IMR-90 (cell line): ENCODE measurements around the gene GNPTG. TPM values are rescaled to one million over a fixed set of nuclear protein-coding genes. Genes with fewer than 3 reads are reported as not detected.

ENCODE experiments used
- ATAC-seq: fragments of 200-7000 bp; cut with Tn5 transposase; 2 replicates; pipeline ENCODE4 v1.9.1; 2020; ENCODE audit warnings: low read depth, mild to moderate bottlenecking, moderate library complexity
- BruUV-seq: library from RNA; stranded (reverse); fragments of 400-500 nt; replicated peaks from 2 replicates; lab custom pipeline; 2021; lab: Mats Ljungman, UMichigan
- CTCF ChIA-PET: fragments of 300-600 bp; formaldehyde crosslinking; extraction: SDS; loops from one replicate; lab custom pipeline; 2021; ENCODE audit warnings: antibody characterized with exemption; lab: Yijun Ruan, JAX
- POLR2A ChIA-PET: fragments of 300-600 bp; sonication (Branson Sonifier 250); formaldehyde crosslinking; loops from one replicate; lab custom pipeline; 2022; ENCODE audit warnings: antibody characterized with exemption; ENCODE audit not compliant: unreplicated experiment; lab: Charles Lee
- DNase-seq: peaks from one replicate; pipeline ENCODE4 v3.0.0; 2013
- H2AFZ ChIP-seq: replicated peaks from 2 replicates; pipeline ENCODE3; 2013; ENCODE audit warnings: low read length, mild to moderate bottlenecking; ENCODE audit not compliant: poor library complexity
- H2AK5ac ChIP-seq: 2 replicates; pipeline ENCODE4 v1.6.1; 2013; ENCODE audit warnings: low read depth, low read length, inconsistent platforms
- H2AK9ac ChIP-seq: replicated peaks from 2 replicates; pipeline ENCODE3; 2013; ENCODE audit warnings: mild to moderate bottlenecking, low read depth, low read length, moderate library complexity; ENCODE audit not compliant: poor library complexity
- H2BK120ac ChIP-seq: 2 replicates; pipeline ENCODE4 v1.6.1; 2013; ENCODE audit warnings: low read depth, low read length, inconsistent platforms
- H2BK15ac ChIP-seq: 3 replicates; pipeline ENCODE4 v1.6.1; 2013; ENCODE audit warnings: low read depth, low read length, inconsistent platforms
- H2BK20ac ChIP-seq: 2 replicates; pipeline ENCODE4 v1.6.1; 2013; ENCODE audit warnings: low read depth, mild to moderate bottlenecking, inconsistent platforms, low read length, moderate library complexity
- H2BK5ac ChIP-seq: 2 replicates; pipeline ENCODE4 v1.6.1; 2013; ENCODE audit warnings: mild to moderate bottlenecking, low read depth, low read length, inconsistent platforms; ENCODE audit not compliant: poor library complexity, severe bottlenecking
- H3K14ac ChIP-seq: replicated peaks from 2 replicates; pipeline ENCODE4 v1.6.1; 2013; ENCODE audit warnings: low read depth, low read length, inconsistent platforms
- H3K18ac ChIP-seq: 2 replicates; pipeline ENCODE4 v1.6.1; 2013; ENCODE audit warnings: low read depth, low read length, control low read depth
- H3K23ac ChIP-seq: 2 replicates; pipeline ENCODE4 v1.6.1; 2013; ENCODE audit warnings: low read depth, low read length, inconsistent platforms
- H3K27ac ChIP-seq: 2 replicates; pipeline ENCODE4 v1.5.1; 2013; ENCODE audit warnings: mild to moderate bottlenecking, control low read depth, low read length; ENCODE audit not compliant: insufficient read depth
- H3K27me3 ChIP-seq: 2 replicates; pipeline ENCODE4 v1.6.1; 2013; ENCODE audit warnings: low read length; ENCODE audit not compliant: control insufficient read depth, insufficient read depth
- H3K36me3 ChIP-seq: 2 replicates; pipeline ENCODE4 v1.6.1; 2013; ENCODE audit warnings: low read length, mixed read lengths; ENCODE audit not compliant: control insufficient read depth, insufficient read depth
- H3K4ac ChIP-seq: 2 replicates; pipeline ENCODE4 v1.6.1; 2013; ENCODE audit warnings: low read depth, low read length, inconsistent platforms
- H3K4me1 ChIP-seq: 2 replicates; pipeline ENCODE4 v1.6.1; 2013; ENCODE audit warnings: low read length, mixed read lengths; ENCODE audit not compliant: control insufficient read depth, insufficient read depth
- H3K4me2 ChIP-seq: 2 replicates; pipeline ENCODE4 v1.6.1; 2013; ENCODE audit warnings: low read depth, mild to moderate bottlenecking, control low read depth, low read length, moderate library complexity
- H3K4me3 ChIP-seq: 2 replicates; pipeline ENCODE4 v1.5.1; 2013; ENCODE audit warnings: low read depth, mild to moderate bottlenecking, control low read depth, low read length, moderate library complexity; ENCODE audit not compliant: insufficient read depth
- H3K56ac ChIP-seq: 2 replicates; pipeline ENCODE4 v1.6.1; 2013; ENCODE audit warnings: low read length, inconsistent platforms; ENCODE audit not compliant: insufficient read depth; ENCODE audit errors: extremely low read depth
- H3K79me1 ChIP-seq, 2 experiments: 2 replicates each; pipeline ENCODE4 v1.6.1; 2013; ENCODE audit warnings: low read length in 2 of 2, inconsistent platforms in 1 of 2, low read depth in 1 of 2
- H3K9ac ChIP-seq: 2 replicates; pipeline ENCODE4 v1.6.1; 2013; ENCODE audit warnings: low read depth, low read length, control low read depth
- H3K9me1 ChIP-seq: 2 replicates; pipeline ENCODE4 v1.6.1; 2013; ENCODE audit warnings: low read length, inconsistent platforms; ENCODE audit not compliant: insufficient read depth
- H3K9me3 ChIP-seq: 2 replicates; pipeline ENCODE4 v1.6.1; 2013; ENCODE audit warnings: low read length; ENCODE audit not compliant: control insufficient read depth, insufficient read depth
- H4K20me1 ChIP-seq: 2 replicates; pipeline ENCODE4 v1.6.1; 2013; ENCODE audit warnings: low read length, inconsistent platforms; ENCODE audit not compliant: insufficient read depth
- H4K5ac ChIP-seq: 2 replicates; pipeline ENCODE4 v1.6.1; 2013; ENCODE audit warnings: mild to moderate bottlenecking, low read depth, low read length, control low read depth
- H4K8ac ChIP-seq, 2 experiments: 2 replicates each; pipeline ENCODE4 v1.6.1; 2013; ENCODE audit warnings: low read depth in 2 of 2, low read length in 2 of 2, control low read depth in 1 of 2, inconsistent platforms in 1 of 2
- H4K91ac ChIP-seq: 2 replicates; pipeline ENCODE4 v1.6.1; 2013; ENCODE audit warnings: low read depth, low read length, inconsistent platforms; ENCODE audit not compliant: insufficient read depth
- BHLHE40 ChIP-seq: fragments of 150-350 bp; IDR thresholded peaks from 2 replicates; pipeline ENCODE4 v1.6.1; 2016; ENCODE audit warnings: mild to moderate bottlenecking, low read depth, low read length
- CEBPB ChIP-seq: IDR thresholded peaks from 2 replicates; pipeline ENCODE4 v1.6.1; 2012; ENCODE audit warnings: low read depth, low read length, improper control_type of control experiment
- CHD1 ChIP-seq: IDR thresholded peaks from 2 replicates; pipeline ENCODE4 v1.6.1; 2012; ENCODE audit warnings: low read depth, low read length, improper control_type of control experiment
- FOS ChIP-seq: fragments of 150-350 bp; IDR thresholded peaks from 2 replicates; pipeline ENCODE4 v1.6.1; 2016; ENCODE audit warnings: low read depth, low read length
- MAZ ChIP-seq: IDR thresholded peaks from 2 replicates; pipeline ENCODE4 v1.6.1; 2012; ENCODE audit warnings: low read depth, mild to moderate bottlenecking, low read length, improper control_type of control experiment, moderate library complexity, borderline replicate concordance
- MXI1 ChIP-seq: IDR thresholded peaks from 2 replicates; pipeline ENCODE4 v1.6.1; 2012; ENCODE audit warnings: low read depth, mild to moderate bottlenecking, low read length, moderate library complexity, borderline replicate concordance
- NFE2L2 ChIP-seq: fragments of 150-350 bp; IDR thresholded peaks from 2 replicates; pipeline ENCODE4 v1.6.1; 2016; ENCODE audit warnings: low read depth, mild to moderate bottlenecking, low read length
- RAD21 ChIP-seq: IDR thresholded peaks from 2 replicates; pipeline ENCODE4 v1.6.1; 2012; ENCODE audit warnings: low read length, improper control_type of control experiment
- RFX5 ChIP-seq: IDR thresholded peaks from 2 replicates; pipeline ENCODE4 v1.8.0; 2012; ENCODE audit warnings: low read depth, mild to moderate bottlenecking, low read length, moderate library complexity
- SMC3 ChIP-seq: fragments of 150-350 bp; IDR thresholded peaks from 2 replicates; pipeline ENCODE4 v1.6.1; 2016; ENCODE audit warnings: low read depth, mild to moderate bottlenecking, antibody characterized with exemption, low read length, moderate library complexity
- WGBS, 2 experiments: methylation state at CpG; one replicate each; pipeline versions ENCODE4 v1.1.5 to v1.1.7; 2013; ENCODE audit warnings: missing lambda C conversion rate in 2 of 2; ENCODE audit not compliant: insufficient read length in 1 of 2; ENCODE audit errors: extremely low coverage in 2 of 2; 5-methylcytosine and 5-hydroxymethylcytosine counted together
- dilution Hi-C: fragments of 300-500 bp; cut with HindIII; formaldehyde crosslinking; loops from one replicate; pipeline ENCODE4 v1.14.3; 2018; ENCODE audit warnings: low sequenced_read_pairs; ENCODE audit not compliant: unreplicated experiment
- in situ Hi-C: fragments of 300-500 bp; cut with MboI; formaldehyde crosslinking; loops from 3 replicates; pipeline ENCODE4 v1.14.3; 2019; ENCODE audit warnings: low sequenced_read_pairs, inconsistent platforms, mixed read lengths
- intact Hi-C: fragments of 100-400 bp; cut with micrococcal nuclease; formaldehyde crosslinking; loops from 2 replicates; pipeline ENCODE4 v1.10.0; 2022
- polyA plus RNA-seq, 3 experiments: library from polyadenylated mRNA; depleted of rRNA; stranded (reverse); fragments of >200 nt; gene quantifications; 2 replicates each; pipeline ENCODE4 v1.2.3, GENCODE V29; 2012; ENCODE audit warnings: low replicate concordance in 1 of 3
- total RNA-seq: library from RNA; depleted of rRNA; stranded (reverse); fragments of >200 nt; gene quantifications from 2 replicates; pipeline ENCODE4 v1.2.3, GENCODE V29; 2012
- TF ChIP-seq, protein P1 (sequence below): conservative IDR thresholded peaks from 2 replicates; pipeline ENCODE4 v1.5.1; 2012; ENCODE audit warnings: mild to moderate bottlenecking, low read depth, low read length, improper control_type of control experiment

The GNPTG gene
- total and polyA plus RNA-seq, 2 of the 4 experiments (the other 2 are of a cell fraction), result 14.9 to 70.8 TPM

GRCh38 chr16:1366712-1367299 is 15.1 kb downstream of the GNPTG start:
- no peaks in the 10 kb centered on the region for H3K9me1 ChIP-seq
- CTCF ChIA-PET, result no interaction called here
- H3K9ac ChIP-seq, result no peak overlapping the region
- in situ Hi-C loops, result no loop called here
- no peak overlapping the region for H3K4me3 ChIP-seq
- no peak overlapping the region for H4K5ac ChIP-seq
- no peak overlapping the region for H4K8ac ChIP-seq
- TF ChIP-seq RAD21 (no peak), MXI1 (no peak), CEBPB (no peak), RFX5 (no peak), FOS (no peak), CHD1 (no peak), NFE2L2 (no peak), BHLHE40 (no peak), SMC3 (no peak), MAZ (no peak)
- TF ChIP-seq, protein P1, sequence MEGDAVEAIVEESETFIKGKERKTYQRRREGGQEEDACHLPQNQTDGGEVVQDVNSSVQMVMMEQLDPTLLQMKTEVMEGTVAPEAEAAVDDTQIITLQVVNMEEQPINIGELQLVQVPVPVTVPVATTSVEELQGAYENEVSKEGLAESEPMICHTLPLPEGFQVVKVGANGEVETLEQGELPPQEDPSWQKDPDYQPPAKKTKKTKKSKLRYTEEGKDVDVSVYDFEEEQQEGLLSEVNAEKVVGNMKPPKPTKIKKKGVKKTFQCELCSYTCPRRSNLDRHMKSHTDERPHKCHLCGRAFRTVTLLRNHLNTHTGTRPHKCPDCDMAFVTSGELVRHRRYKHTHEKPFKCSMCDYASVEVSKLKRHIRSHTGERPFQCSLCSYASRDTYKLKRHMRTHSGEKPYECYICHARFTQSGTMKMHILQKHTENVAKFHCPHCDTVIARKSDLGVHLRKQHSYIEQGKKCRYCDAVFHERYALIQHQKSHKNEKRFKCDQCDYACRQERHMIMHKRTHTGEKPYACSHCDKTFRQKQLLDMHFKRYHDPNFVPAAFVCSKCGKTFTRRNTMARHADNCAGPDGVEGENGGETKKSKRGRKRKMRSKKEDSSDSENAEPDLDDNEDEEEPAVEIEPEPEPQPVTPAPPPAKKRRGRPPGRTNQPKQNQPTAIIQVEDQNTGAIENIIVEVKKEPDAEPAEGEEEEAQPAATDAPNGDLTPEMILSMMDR, result no peak
- no peak overlapping the region for H3K4me2 ChIP-seq
- no peak overlapping the region for H2BK20ac ChIP-seq
- H2BK120ac ChIP-seq, result no peak overlapping the region
- H3K18ac ChIP-seq, result no peak overlapping the region
- no peak overlapping the region for H3K14ac ChIP-seq
- H2BK5ac ChIP-seq, result no peak overlapping the region
- no peak overlapping the region for H2AK5ac ChIP-seq
- dilution Hi-C loops, result no loop called here
- BruUV-seq, result no TSS peak
- DNase-seq, result no peak
- peak overlapping the region; percentile 21 for H2AFZ ChIP-seq
- no peak for ATAC-seq
- H3K27ac ChIP-seq, result no peak overlapping the region
- no peaks in the 10 kb centered on the region for H3K27me3 ChIP-seq
- no peak overlapping the region for H2AK9ac ChIP-seq
- no peaks in the 10 kb centered on the region for H3K4me1 ChIP-seq
- H3K9me3 ChIP-seq, result no peaks in the 10 kb centered on the region
- POLR2A ChIA-PET, result no interaction called here
- intact Hi-C loops, result no loop called here
- 85% methylated on average over 12 of the region's 24 CpGs; no CpG with 5 or more reads in 1 of the 2 experiments for whole genome bisulfite sequencing, 2 experiments
- H2BK15ac ChIP-seq, result no peak overlapping the region
- no peak overlapping the region for H3K56ac ChIP-seq
- H3K79me1 ChIP-seq, result peaks cover 2 to 23% of the 10 kb centered on the region in 2 experiments; a peak in 3 of 4 replicates
- H3K36me3 ChIP-seq, result peaks cover 56% of the 10 kb centered on the region
- H3K23ac ChIP-seq, result no peak overlapping the region
- no peak overlapping the region for H4K91ac ChIP-seq
- no peak overlapping the region for H3K4ac ChIP-seq
- peaks cover 7% of the 10 kb centered on the region; the same call in 1 of the 2 replicates for H4K20me1 ChIP-seq
